HEK293 (cell line): ENCODE data around the gene MPO.

Experiments
- CTCF ChIA-PET: fragments of 350-600 bp; formaldehyde crosslinking; extraction: SDS; loops from one replicate; lab custom pipeline; 2021; ENCODE audit warnings: antibody characterized with exemption; lab: Yijun Ruan, JAX
- POLR2A ChIA-PET: fragments of 300-600 bp; formaldehyde crosslinking; extraction: SDS; loops from one replicate; lab custom pipeline; 2020; ENCODE audit warnings: antibody characterized with exemption, inconsistent platforms; lab: Yijun Ruan, JAX
- H3K27ac ChIP-seq: fragments of 200-500 bp; sonication (Bioruptor generic); 2 replicates; pipeline ENCODE4 v1.5.1; 2014; ENCODE audit warnings: low read depth, low read length, control low read depth, inconsistent platforms; ENCODE audit errors: extremely low read depth
- H3K36me3 ChIP-seq, 2 experiments: fragments of 200-500 bp in 1 of 2; sonication (Bioruptor generic) in 1 of 2; 1 replicate in 1 of 2; 2 replicates in 1 of 2; pipeline ENCODE4 v1.5.1; 2014 to 2017; ENCODE audit warnings: inconsistent platforms in 2 of 2, low read length in 2 of 2; ENCODE audit not compliant: control insufficient read depth in 2 of 2, insufficient read depth in 1 of 2
- H3K4me1 ChIP-seq: fragments of 200-500 bp; sonication (Bioruptor generic); 2 replicates; pipeline ENCODE4 v1.5.1; 2014; ENCODE audit warnings: mild to moderate bottlenecking, low read length, inconsistent platforms; ENCODE audit not compliant: control insufficient read depth, insufficient read depth
- H3K4me3 ChIP-seq: 2 replicates; pipeline ENCODE4 v1.5.1; 2011; ENCODE audit warnings: low read depth, mild to moderate bottlenecking, control low read depth, low read length, moderate library complexity
- H3K9me3 ChIP-seq: fragments of 200-500 bp; sonication (Bioruptor generic); 2 replicates; pipeline ENCODE4 v1.5.1; 2014; ENCODE audit warnings: low read depth, low read length, inconsistent platforms; ENCODE audit not compliant: control insufficient read depth, insufficient read depth
- OVOL3 ChIP-seq: fragments of 450-650 bp; formaldehyde crosslinking; IDR thresholded peaks from 2 replicates; pipeline ENCODE4 v1.5.1; 2016; ENCODE audit warnings: missing biosample characterization, missing genetic modification characterization
- REPIN1 ChIP-seq: fragments of 450-650 bp; formaldehyde crosslinking; IDR thresholded peaks from 2 replicates; pipeline ENCODE4 v1.5.1; 2017; ENCODE audit warnings: missing biosample characterization, missing genetic modification characterization, low read depth
- YY1 ChIP-seq: fragments of 450-650 bp; formaldehyde crosslinking; IDR thresholded peaks from 2 replicates; pipeline ENCODE4 v1.5.1; 2018; ENCODE audit warnings: missing biosample characterization, missing genetic modification characterization
- ZBTB17 ChIP-seq: fragments of 450-650 bp; formaldehyde crosslinking; IDR thresholded peaks from 2 replicates; pipeline ENCODE4 v1.5.1; 2016; ENCODE audit warnings: missing biosample characterization, missing genetic modification characterization
- ZFP69B ChIP-seq: fragments of 450-650 bp; formaldehyde crosslinking; IDR thresholded peaks from 2 replicates; pipeline ENCODE4 v1.5.1; 2016; ENCODE audit warnings: missing biosample characterization, missing genetic modification characterization
- ZNF132 ChIP-seq: fragments of 450-650 bp; formaldehyde crosslinking; IDR thresholded peaks from 2 replicates; pipeline ENCODE4 v1.5.1; 2017; ENCODE audit warnings: missing biosample characterization, missing genetic modification characterization, borderline replicate concordance
- ZNF155 ChIP-seq: fragments of 450-650 bp; formaldehyde crosslinking; IDR thresholded peaks from 2 replicates; pipeline ENCODE4 v1.5.1; 2016; ENCODE audit warnings: missing biosample characterization, missing genetic modification characterization
- ZNF274 ChIP-seq, 2 experiments: fragments of 200-500 bp in 1 of 2; fragments of 450-650 bp in 1 of 2; sonication (Bioruptor generic) in 1 of 2; formaldehyde crosslinking in 1 of 2; IDR thresholded peaks; 2 replicates each; pipeline versions ENCODE4 v1.5.1 to v1.6.1; 2014 to 2016; ENCODE audit warnings: borderline replicate concordance in 1 of 2, inconsistent platforms in 1 of 2, low read length in 1 of 2, missing biosample characterization in 1 of 2, missing genetic modification characterization in 1 of 2
- ZNF302 ChIP-seq: fragments of 450-650 bp; formaldehyde crosslinking; IDR thresholded peaks from 2 replicates; pipeline ENCODE4 v1.5.1; 2016; ENCODE audit warnings: missing biosample characterization, missing genetic modification characterization, low read depth
- ZNF324 ChIP-seq: fragments of 450-650 bp; formaldehyde crosslinking; IDR thresholded peaks from 2 replicates; pipeline ENCODE4 v1.5.1; 2016; ENCODE audit warnings: missing biosample characterization, missing genetic modification characterization
- ZNF391 ChIP-seq: fragments of 450-650 bp; formaldehyde crosslinking; IDR thresholded peaks from 2 replicates; pipeline ENCODE4 v1.5.1; 2016; ENCODE audit warnings: low read depth, missing biosample characterization, missing genetic modification characterization, borderline replicate concordance
- ZNF544 ChIP-seq: fragments of 450-650 bp; formaldehyde crosslinking; IDR thresholded peaks from 2 replicates; pipeline ENCODE4 v1.5.0; 2017; ENCODE audit warnings: missing biosample characterization, missing genetic modification characterization
- ZNF549 ChIP-seq: fragments of 450-650 bp; IDR thresholded peaks from 2 replicates; pipeline ENCODE4 v1.5.1; 2018; ENCODE audit warnings: missing biosample characterization, missing genetic modification characterization, mild to moderate bottlenecking, inconsistent platforms, moderate library complexity
- ZNF658 ChIP-seq: fragments of 450-650 bp; formaldehyde crosslinking; IDR thresholded peaks from 2 replicates; pipeline ENCODE4; 2016; ENCODE audit warnings: missing biosample characterization, missing genetic modification characterization
- ZNF792 ChIP-seq: fragments of 450-650 bp; formaldehyde crosslinking; IDR thresholded peaks from 2 replicates; pipeline ENCODE4 v1.5.1; 2016; ENCODE audit warnings: missing biosample characterization, missing genetic modification characterization
- ZNF830 ChIP-seq: fragments of 450-650 bp; IDR thresholded peaks from 2 replicates; pipeline ENCODE4 v1.5.0; 2018; ENCODE audit warnings: missing biosample characterization, missing genetic modification characterization, low read depth, mild to moderate bottlenecking, moderate library complexity
- TF ChIP-seq, protein P1 (sequence below): fragments of 450-650 bp; formaldehyde crosslinking; IDR thresholded peaks from 2 replicates; pipeline ENCODE4 v1.5.1; 2016; ENCODE audit warnings: missing biosample characterization, missing genetic modification characterization, borderline replicate concordance
- TF ChIP-seq, protein P2 (sequence below): fragments of 450-650 bp; formaldehyde crosslinking; IDR thresholded peaks from 2 replicates; pipeline ENCODE4 v1.5.1; 2016; ENCODE audit warnings: missing biosample characterization, missing genetic modification characterization, borderline replicate concordance
- TF ChIP-seq, protein P3 (sequence below): fragments of 450-650 bp; formaldehyde crosslinking; IDR thresholded peaks from 2 replicates; pipeline ENCODE4 v1.5.1; 2016; ENCODE audit warnings: missing biosample characterization, missing genetic modification characterization
- TF ChIP-seq, protein P4 (sequence below): fragments of 450-650 bp; formaldehyde crosslinking; IDR thresholded peaks from 2 replicates; pipeline ENCODE4 v1.5.1; 2017; ENCODE audit warnings: missing biosample characterization, missing genetic modification characterization
- TF ChIP-seq, protein P5 (sequence below): fragments of 450-650 bp; formaldehyde crosslinking; IDR thresholded peaks from 2 replicates; pipeline ENCODE4 v1.5.1; 2016; ENCODE audit warnings: missing biosample characterization, missing genetic modification characterization

The MPO gene

DNA sequence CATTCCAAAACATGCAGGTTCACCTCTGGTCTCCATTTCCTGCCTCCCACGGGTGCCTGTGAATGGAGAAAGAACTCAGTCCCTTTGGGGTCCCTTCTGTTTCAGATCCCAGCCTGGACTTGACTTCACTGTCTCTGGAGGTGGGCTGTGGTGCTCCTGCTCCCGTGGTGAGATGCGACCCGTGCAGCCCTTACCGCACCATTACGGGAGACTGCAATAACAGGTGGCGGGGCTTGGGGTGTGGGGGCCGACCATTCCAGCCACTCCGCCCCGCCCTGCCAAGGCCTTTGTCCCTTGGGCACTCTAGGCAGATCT lies 31.8 kb downstream of the MPO start:
- POLR2A ChIA-PET: interaction anchor here (0.9 kb wide), 1 partner anchor 409 kb away, joined by 4 read pairs; no protein-coding TSS in a partner anchor
- no peak overlapping the region for H3K27ac ChIP-seq
- H3K4me3 ChIP-seq: no peak overlapping the region
- no peaks in the 10 kb centered on the region for H3K4me1 ChIP-seq
- TF ChIP-seq OVOL3 (tag by site-specific recombination): no peak
- TF ChIP-seq ZFP69B (tag by site-specific recombination): no peak
- TF ChIP-seq, protein P1, sequence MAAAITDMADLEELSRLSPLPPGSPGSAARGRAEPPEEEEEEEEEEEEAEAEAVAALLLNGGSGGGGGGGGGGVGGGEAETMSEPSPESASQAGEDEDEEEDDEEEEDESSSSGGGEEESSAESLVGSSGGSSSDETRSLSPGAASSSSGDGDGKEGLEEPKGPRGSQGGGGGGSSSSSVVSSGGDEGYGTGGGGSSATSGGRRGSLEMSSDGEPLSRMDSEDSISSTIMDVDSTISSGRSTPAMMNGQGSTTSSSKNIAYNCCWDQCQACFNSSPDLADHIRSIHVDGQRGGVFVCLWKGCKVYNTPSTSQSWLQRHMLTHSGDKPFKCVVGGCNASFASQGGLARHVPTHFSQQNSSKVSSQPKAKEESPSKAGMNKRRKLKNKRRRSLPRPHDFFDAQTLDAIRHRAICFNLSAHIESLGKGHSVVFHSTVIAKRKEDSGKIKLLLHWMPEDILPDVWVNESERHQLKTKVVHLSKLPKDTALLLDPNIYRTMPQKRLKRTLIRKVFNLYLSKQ (tag by site-specific recombination): no peak
- no peak for TF ChIP-seq ZNF658
- no peak for TF ChIP-seq YY1 (tag by site-specific recombination)
- no peak for TF ChIP-seq ZNF302 (tag by site-specific recombination)
- TF ChIP-seq ZNF792 (tag by site-specific recombination): no peak
- TF ChIP-seq ZBTB17 (tag by site-specific recombination): no peak
- TF ChIP-seq ZNF274 (IDR thresholded peaks at IDR 0.05; ENCODE audit: low read length): no peak
- TF ChIP-seq ZNF274 (tag by site-specific recombination; IDR thresholded peaks at IDR 0.05; ENCODE audit: borderline replicate concordance): no peak
- TF ChIP-seq ZNF549: no peak
- TF ChIP-seq ZNF830: no peak
- TF ChIP-seq, protein P2, sequence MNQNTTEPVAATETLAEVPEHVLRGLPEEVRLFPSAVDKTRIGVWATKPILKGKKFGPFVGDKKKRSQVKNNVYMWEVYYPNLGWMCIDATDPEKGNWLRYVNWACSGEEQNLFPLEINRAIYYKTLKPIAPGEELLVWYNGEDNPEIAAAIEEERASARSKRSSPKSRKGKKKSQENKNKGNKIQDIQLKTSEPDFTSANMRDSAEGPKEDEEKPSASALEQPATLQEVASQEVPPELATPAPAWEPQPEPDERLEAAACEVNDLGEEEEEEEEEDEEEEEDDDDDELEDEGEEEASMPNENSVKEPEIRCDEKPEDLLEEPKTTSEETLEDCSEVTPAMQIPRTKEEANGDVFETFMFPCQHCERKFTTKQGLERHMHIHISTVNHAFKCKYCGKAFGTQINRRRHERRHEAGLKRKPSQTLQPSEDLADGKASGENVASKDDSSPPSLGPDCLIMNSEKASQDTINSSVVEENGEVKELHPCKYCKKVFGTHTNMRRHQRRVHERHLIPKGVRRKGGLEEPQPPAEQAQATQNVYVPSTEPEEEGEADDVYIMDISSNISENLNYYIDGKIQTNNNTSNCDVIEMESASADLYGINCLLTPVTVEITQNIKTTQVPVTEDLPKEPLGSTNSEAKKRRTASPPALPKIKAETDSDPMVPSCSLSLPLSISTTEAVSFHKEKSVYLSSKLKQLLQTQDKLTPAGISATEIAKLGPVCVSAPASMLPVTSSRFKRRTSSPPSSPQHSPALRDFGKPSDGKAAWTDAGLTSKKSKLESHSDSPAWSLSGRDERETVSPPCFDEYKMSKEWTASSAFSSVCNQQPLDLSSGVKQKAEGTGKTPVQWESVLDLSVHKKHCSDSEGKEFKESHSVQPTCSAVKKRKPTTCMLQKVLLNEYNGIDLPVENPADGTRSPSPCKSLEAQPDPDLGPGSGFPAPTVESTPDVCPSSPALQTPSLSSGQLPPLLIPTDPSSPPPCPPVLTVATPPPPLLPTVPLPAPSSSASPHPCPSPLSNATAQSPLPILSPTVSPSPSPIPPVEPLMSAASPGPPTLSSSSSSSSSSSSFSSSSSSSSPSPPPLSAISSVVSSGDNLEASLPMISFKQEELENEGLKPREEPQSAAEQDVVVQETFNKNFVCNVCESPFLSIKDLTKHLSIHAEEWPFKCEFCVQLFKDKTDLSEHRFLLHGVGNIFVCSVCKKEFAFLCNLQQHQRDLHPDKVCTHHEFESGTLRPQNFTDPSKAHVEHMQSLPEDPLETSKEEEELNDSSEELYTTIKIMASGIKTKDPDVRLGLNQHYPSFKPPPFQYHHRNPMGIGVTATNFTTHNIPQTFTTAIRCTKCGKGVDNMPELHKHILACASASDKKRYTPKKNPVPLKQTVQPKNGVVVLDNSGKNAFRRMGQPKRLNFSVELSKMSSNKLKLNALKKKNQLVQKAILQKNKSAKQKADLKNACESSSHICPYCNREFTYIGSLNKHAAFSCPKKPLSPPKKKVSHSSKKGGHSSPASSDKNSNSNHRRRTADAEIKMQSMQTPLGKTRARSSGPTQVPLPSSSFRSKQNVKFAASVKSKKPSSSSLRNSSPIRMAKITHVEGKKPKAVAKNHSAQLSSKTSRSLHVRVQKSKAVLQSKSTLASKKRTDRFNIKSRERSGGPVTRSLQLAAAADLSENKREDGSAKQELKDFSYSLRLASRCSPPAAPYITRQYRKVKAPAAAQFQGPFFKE: no peak
- no peak for TF ChIP-seq ZNF391 (tag by site-specific recombination)
- no peak for TF ChIP-seq REPIN1
- TF ChIP-seq, protein P3, sequence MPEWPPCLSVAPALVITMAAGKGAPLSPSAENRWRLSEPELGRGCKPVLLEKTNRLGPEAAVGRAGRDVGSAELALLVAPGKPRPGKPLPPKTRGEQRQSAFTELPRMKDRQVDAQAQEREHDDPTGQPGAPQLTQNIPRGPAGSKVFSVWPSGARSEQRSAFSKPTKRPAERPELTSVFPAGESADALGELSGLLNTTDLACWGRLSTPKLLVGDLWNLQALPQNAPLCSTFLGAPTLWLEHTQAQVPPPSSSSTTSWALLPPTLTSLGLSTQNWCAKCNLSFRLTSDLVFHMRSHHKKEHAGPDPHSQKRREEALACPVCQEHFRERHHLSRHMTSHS (tag by site-specific recombination): no peak
- CTCF ChIA-PET: interaction anchor here (0.7 to 4.2 kb wide), 11 partner anchors 10 to 211 kb away, joined by 3 to 32 read pairs (median 8); partner anchors contain the start of genes LPO and MKS1
- H3K36me3 ChIP-seq: no peaks in the 10 kb centered on the region
- no peaks in the 10 kb centered on the region for H3K9me3 ChIP-seq

DNA sequence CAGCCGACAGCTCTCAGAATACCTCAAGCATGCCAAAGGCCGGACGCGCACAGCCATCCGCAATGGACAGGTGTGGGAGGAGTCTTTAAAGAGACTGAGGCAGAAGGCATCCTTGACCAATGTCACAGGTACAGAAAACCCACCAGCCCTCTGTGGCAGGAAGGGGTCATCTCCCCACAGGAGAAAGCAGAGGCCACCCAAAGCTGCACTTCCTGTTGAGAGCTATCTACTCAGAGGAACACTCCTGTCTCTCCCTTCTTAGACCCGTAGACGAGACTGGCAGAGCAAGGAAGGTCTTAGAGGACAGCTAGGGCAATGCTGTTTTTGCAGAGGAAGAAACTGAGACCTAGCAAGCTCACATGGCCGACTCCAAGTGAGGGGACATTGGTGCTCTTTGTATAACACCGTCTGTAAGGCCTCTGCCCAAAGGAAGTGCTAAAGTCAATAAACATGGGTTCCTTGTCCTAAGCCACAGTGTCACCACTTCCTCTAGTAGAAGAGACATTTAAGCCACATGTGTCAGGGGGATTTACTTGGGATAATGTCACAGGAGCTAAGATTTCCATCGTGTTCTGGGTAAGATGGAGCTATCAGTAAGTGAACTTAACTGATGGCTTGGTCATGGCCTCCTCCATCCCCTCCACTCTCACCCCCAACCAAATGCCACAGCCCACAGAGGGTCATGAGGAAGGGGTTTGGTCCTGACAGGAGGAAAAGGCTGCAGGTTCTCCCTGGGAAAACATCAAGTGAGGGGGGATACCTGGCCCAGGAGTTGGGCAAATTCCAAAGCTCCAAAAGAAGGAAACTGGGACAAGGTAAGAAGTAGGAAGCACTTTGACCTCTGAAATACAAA lies 33.0 kb downstream of the MPO start:
- ChIA-PET POLR2A (no interaction called here), CTCF (interaction anchor here (0.7 to 4.2 kb wide), 12 partner anchors 11 to 239 kb away, joined by 3 to 32 read pairs (median 6); partner anchors contain the start of genes LPO and MKS1)
- TF ChIP-seq ZNF155 (tag by site-specific recombination) (no peak), ZNF132 (tag by site-specific recombination) (no peak), ZNF324 (tag by site-specific recombination) (no peak), ZNF544 (tag by site-specific recombination) (no peak)
- TF ChIP-seq, protein P4, sequence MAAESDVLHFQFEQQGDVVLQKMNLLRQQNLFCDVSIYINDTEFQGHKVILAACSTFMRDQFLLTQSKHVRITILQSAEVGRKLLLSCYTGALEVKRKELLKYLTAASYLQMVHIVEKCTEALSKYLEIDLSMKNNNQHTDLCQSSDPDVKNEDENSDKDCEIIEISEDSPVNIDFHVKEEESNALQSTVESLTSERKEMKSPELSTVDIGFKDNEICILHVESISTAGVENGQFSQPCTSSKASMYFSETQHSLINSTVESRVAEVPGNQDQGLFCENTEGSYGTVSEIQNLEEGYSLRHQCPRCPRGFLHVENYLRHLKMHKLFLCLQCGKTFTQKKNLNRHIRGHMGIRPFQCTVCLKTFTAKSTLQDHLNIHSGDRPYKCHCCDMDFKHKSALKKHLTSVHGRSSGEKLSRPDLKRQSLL (tag by site-specific recombination): no peak
- TF ChIP-seq, protein P5, sequence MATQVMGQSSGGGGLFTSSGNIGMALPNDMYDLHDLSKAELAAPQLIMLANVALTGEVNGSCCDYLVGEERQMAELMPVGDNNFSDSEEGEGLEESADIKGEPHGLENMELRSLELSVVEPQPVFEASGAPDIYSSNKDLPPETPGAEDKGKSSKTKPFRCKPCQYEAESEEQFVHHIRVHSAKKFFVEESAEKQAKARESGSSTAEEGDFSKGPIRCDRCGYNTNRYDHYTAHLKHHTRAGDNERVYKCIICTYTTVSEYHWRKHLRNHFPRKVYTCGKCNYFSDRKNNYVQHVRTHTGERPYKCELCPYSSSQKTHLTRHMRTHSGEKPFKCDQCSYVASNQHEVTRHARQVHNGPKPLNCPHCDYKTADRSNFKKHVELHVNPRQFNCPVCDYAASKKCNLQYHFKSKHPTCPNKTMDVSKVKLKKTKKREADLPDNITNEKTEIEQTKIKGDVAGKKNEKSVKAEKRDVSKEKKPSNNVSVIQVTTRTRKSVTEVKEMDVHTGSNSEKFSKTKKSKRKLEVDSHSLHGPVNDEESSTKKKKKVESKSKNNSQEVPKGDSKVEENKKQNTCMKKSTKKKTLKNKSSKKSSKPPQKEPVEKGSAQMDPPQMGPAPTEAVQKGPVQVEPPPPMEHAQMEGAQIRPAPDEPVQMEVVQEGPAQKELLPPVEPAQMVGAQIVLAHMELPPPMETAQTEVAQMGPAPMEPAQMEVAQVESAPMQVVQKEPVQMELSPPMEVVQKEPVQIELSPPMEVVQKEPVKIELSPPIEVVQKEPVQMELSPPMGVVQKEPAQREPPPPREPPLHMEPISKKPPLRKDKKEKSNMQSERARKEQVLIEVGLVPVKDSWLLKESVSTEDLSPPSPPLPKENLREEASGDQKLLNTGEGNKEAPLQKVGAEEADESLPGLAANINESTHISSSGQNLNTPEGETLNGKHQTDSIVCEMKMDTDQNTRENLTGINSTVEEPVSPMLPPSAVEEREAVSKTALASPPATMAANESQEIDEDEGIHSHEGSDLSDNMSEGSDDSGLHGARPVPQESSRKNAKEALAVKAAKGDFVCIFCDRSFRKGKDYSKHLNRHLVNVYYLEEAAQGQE: no peak

More for the DNA sequence above, 33.0 kb downstream of the MPO start:
- Histone ChIP-seq H3K36me3 (no peaks in the 10 kb centered on the region), H3K4me3 (no peak overlapping the region), H3K4me1 (no peaks in the 10 kb centered on the region), H3K27ac (no peak overlapping the region), H3K9me3 (no peaks in the 10 kb centered on the region)
